A673 (cell line): ENCODE results near the gene APBB2. TPM values are rescaled to one million over a fixed set of nuclear protein-coding genes. Genes with fewer than 3 reads are reported as not detected.
"Not testable (repeated sequence)": the region's sequence is repeated elsewhere in the genome, so short reads cannot be mapped to it uniquely, and the experiment has no call there.

Experiments used
- BruUV-seq: library from RNA; stranded (reverse); fragments of 400-500 nt; replicated peaks from 2 replicates; lab custom pipeline; 2021; lab: Mats Ljungman, UMichigan
- CTCF ChIA-PET: fragments of 300-600 bp; sonication (Branson Sonifier 250); formaldehyde crosslinking; loops from one replicate; lab custom pipeline; 2022; ENCODE audit warnings: antibody characterized with exemption; lab: Charles Lee
- POLR2A ChIA-PET: fragments of 300-600 bp; sonication (Branson Sonifier 250); formaldehyde crosslinking; loops from one replicate; lab custom pipeline; 2022; ENCODE audit warnings: antibody characterized with exemption; ENCODE audit not compliant: low non-redundant PET; lab: Charles Lee
- DNase-seq: peaks from one replicate; pipeline ENCODE4 v3.0.0-alpha.2; 2015; ENCODE audit warnings: low spot score
- H3K27ac ChIP-seq: fragments of 200-600 bp; sonication (generic); 2 replicates; pipeline ENCODE4 v1.5.1; 2016; ENCODE audit warnings: mixed run types, low read depth, mild to moderate bottlenecking, mixed read lengths, antibody characterized with exemption, low read length; ENCODE audit not compliant: poor library complexity, severe bottlenecking
- H3K27me3 ChIP-seq: fragments of 200-600 bp; sonication (generic); replicated peaks from 2 replicates; pipeline ENCODE4 v1.6.1; 2017; ENCODE audit warnings: mixed run types, low read depth, mild to moderate bottlenecking, mixed read lengths, antibody characterized with exemption, low read length; ENCODE audit not compliant: insufficient read depth, poor library complexity
- H3K36me3 ChIP-seq: fragments of 200-600 bp; sonication (generic); 2 replicates; pipeline ENCODE4 v1.6.1; 2016; ENCODE audit warnings: mixed run types, mild to moderate bottlenecking, mixed read lengths, antibody characterized with exemption, low read length; ENCODE audit not compliant: insufficient read depth, poor library complexity, severe bottlenecking
- H3K4me1 ChIP-seq: fragments of 200-600 bp; sonication (generic); 2 replicates; pipeline ENCODE4 v1.6.1; 2017; ENCODE audit warnings: mixed run types, mild to moderate bottlenecking, mixed read lengths, antibody characterized with exemption, low read length; ENCODE audit not compliant: insufficient read depth, poor library complexity, severe bottlenecking
- H3K4me3 ChIP-seq: fragments of 200-600 bp; sonication (generic); 2 replicates; pipeline ENCODE4 v1.5.1; 2016; ENCODE audit warnings: low read depth, mixed run types, mild to moderate bottlenecking, mixed read lengths, low read length; ENCODE audit not compliant: poor library complexity, severe bottlenecking
- H3K9me3 ChIP-seq: fragments of 200-600 bp; sonication (generic); 2 replicates; pipeline ENCODE4 v1.6.1; 2016; ENCODE audit warnings: mixed run types, low read depth, mild to moderate bottlenecking, mixed read lengths, antibody characterized with exemption, low read length; ENCODE audit not compliant: poor library complexity, severe bottlenecking
- EZH2 ChIP-seq: fragments of 200-600 bp; sonication (generic); IDR thresholded peaks from 2 replicates; pipeline ENCODE4 v1.6.1; 2017; ENCODE audit warnings: borderline replicate concordance, low read depth, mild to moderate bottlenecking, mixed read lengths, antibody characterized with exemption, low read length; ENCODE audit not compliant: poor library complexity, severe bottlenecking
- intact Hi-C: fragments of 100-400 bp; cut with micrococcal nuclease; formaldehyde crosslinking; loops from one replicate; pipeline ENCODE4 v1.10.0; 2022; ENCODE audit not compliant: unreplicated experiment
- total RNA-seq: library from RNA; stranded (reverse); gene quantifications from 2 replicates; pipeline ENCODE4 v1.2.3, GENCODE V29; 2021
- TF ChIP-seq, protein P1 (sequence below): fragments of 300-800, 200-600 bp; sonication (generic); conservative IDR thresholded peaks from 2 replicates; pipeline ENCODE4 v1.5.1; 2017; ENCODE audit warnings: low read depth, mild to moderate bottlenecking, antibody characterized with exemption, low read length, moderate library complexity, mixed read lengths

The APBB2 gene
- total RNA-seq, 1 experiment from 2014 or later = 10.3 TPM

DNA sequence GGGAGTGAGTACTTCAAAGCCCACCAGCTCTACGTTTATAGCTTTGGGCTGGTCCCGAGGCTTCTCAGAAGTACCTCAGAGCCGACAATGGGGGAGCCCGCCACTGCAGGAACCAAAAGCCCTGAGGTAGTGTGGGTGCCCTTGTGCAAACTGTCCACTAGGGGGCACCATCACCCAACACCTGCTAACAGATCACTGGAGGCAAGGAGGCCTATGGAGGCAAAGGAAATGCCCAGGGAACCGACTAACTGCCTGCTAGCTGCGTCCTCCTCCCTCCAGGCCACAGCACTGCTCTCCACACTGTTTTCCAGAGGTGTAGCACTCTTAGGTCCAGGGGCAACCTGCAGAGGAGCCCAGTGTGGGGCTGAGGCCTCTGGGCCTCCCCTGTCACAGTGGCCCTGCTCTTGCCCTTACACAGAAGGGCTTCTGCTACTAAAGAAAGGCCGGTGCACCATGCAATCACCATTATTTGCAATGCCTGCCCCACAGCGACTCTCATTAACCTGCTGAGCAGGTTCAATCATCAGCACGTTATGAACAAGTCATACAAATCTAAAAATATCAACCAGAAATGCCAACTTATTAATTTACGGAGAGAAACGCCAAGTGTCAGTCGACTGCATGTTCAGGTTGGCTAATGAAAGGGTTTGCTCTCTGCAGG, 305.5 kb downstream of the APBB2 start:
- DNase-seq = peak; percentile 93
- CTCF ChIA-PET = interaction anchor here (0.6 to 1.6 kb wide), 7 partner anchors 9 to 305 kb away, joined by 3 to 19 read pairs (median 5); partner anchors contain the start of gene APBB2
- no TSS peak for BruUV-seq
- POLR2A ChIA-PET = no interaction called here
- Histone ChIP-seq H3K27ac (peak overlapping the region; percentile 44), H3K36me3 (no peaks in the 10 kb centered on the region), H3K4me1 (peaks cover 17% of the 10 kb centered on the region), H3K9me3 (no peaks in the 10 kb centered on the region), H3K4me3 (no peak overlapping the region), H3K27me3 (no peaks in the 10 kb centered on the region)
- intact Hi-C loops = loop anchor here (1.0 kb wide), 2 partner anchors 15 to 305 kb away; partner anchors contain the start of gene APBB2
- TF ChIP-seq, protein P1, sequence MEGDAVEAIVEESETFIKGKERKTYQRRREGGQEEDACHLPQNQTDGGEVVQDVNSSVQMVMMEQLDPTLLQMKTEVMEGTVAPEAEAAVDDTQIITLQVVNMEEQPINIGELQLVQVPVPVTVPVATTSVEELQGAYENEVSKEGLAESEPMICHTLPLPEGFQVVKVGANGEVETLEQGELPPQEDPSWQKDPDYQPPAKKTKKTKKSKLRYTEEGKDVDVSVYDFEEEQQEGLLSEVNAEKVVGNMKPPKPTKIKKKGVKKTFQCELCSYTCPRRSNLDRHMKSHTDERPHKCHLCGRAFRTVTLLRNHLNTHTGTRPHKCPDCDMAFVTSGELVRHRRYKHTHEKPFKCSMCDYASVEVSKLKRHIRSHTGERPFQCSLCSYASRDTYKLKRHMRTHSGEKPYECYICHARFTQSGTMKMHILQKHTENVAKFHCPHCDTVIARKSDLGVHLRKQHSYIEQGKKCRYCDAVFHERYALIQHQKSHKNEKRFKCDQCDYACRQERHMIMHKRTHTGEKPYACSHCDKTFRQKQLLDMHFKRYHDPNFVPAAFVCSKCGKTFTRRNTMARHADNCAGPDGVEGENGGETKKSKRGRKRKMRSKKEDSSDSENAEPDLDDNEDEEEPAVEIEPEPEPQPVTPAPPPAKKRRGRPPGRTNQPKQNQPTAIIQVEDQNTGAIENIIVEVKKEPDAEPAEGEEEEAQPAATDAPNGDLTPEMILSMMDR = peak; percentile 98
- no peak for TF ChIP-seq EZH2

DNA sequence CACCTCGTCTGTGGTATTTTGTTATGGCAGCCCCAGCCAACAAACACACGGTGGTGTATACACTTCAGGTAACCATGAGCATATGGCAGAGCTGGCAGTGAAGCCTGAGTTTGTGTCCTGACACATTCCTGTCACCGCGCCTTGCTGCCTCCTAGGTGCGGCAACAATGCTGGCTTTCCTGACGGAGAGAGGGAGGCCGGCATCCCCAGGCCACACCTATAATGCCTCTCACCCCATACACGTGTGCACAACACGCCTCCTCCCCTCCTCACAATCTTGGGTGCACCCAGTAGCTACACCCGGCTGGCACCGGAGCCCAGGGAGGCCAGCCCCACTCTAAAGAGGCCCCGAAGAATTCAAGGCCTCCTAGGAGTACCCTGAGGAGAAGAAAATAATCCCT, 306.0 kb downstream of the APBB2 start:
- no TSS peak for BruUV-seq
- peak; percentile 7 for DNase-seq
- Histone ChIP-seq H3K27me3 (no peaks in the 10 kb centered on the region), H3K9me3 (no peaks in the 10 kb centered on the region), H3K36me3 (no peaks in the 10 kb centered on the region), H3K4me1 (peaks cover 17% of the 10 kb centered on the region), H3K27ac (peak overlapping the region; percentile 44), H3K4me3 (no peak overlapping the region)
- intact Hi-C loops = loop anchor here (1.0 kb wide), 2 partner anchors 16 to 306 kb away; partner anchors contain the start of gene APBB2
- no peak for TF ChIP-seq EZH2
- TF ChIP-seq, protein P1 = no peak
- ChIA-PET CTCF (interaction anchor here (0.7 to 1.6 kb wide), 6 partner anchors 8 to 306 kb away, joined by 3 to 19 read pairs (median 6); partner anchors contain the start of gene APBB2), POLR2A (no interaction called here)

DNA sequence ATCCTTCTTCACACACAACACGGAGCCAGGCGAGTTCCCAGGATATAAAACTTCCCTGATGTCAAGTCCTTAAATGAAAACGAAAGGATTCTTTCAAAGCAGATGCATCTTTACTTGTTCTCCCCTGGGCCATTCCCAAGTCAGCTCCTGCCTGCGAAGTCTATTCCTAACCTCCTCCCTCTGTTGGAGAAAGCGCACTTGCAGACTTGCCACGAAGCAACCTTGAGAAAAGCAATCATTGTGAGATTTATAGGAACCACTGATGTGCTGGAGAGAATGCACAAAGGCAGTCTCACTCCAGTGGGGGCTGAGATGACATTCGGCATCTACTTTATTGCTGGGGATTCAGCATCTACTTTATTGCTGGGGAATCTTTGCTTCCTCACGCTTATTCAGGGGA, 308.9 kb downstream of the APBB2 start:
- BruUV-seq = no TSS peak
- intact Hi-C loops = no loop called here
- POLR2A ChIA-PET = no interaction called here

DNA sequence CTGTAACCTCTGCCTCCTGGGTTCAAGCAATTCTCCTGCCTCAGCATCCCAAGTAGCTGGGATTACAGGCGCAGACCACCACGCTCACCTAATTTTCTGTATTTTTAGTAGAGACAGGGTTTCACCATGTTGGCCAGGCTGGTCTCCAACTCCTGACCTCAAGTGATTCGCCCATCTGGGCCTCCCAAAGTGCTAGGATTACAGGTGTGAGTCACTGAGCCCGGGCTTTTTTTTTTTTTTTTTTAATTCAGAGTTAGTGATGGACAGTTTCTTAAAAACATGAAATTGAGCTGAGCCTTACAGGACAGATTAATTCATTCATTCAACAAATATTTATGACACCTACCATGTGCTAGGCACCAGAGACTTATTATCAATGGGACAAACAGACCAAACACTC, 313.8 kb downstream of the APBB2 start:
- intact Hi-C loops, H3K4me3 ChIP-seq, H3K9me3 ChIP-seq, H3K36me3 ChIP-seq, H3K27ac ChIP-seq, H3K4me1 ChIP-seq, POLR2A ChIA-PET, H3K27me3 ChIP-seq, DNase-seq, BruUV-seq: not testable (repeated sequence)
- CTCF ChIA-PET = interaction anchor here (0.6 kb wide), 1 partner anchor 24 kb away, joined by 11 read pairs; no protein-coding TSS in a partner anchor

More for the DNA sequence above, 308.9 kb downstream of the APBB2 start:
- CTCF ChIA-PET = interaction anchor here (1.5 kb wide), 1 partner anchor 8 kb away, joined by 4 read pairs; no protein-coding TSS in a partner anchor
- DNase-seq = no peak
- Histone ChIP-seq H3K27me3 (no peaks in the 10 kb centered on the region), H3K9me3 (no peaks in the 10 kb centered on the region), H3K27ac (no peak overlapping the region), H3K36me3 (no peaks in the 10 kb centered on the region), H3K4me3 (no peak overlapping the region), H3K4me1 (peaks cover 17% of the 10 kb centered on the region)
- TF ChIP-seq, protein P1 = no peak
- TF ChIP-seq EZH2 = no peak
